PFSK-1 (cell line): ENCODE measurements around the gene HCRTR1.

Experiments used
- POLR2AphosphoS5 ChIP-seq: IDR thresholded peaks from 2 replicates; pipeline ENCODE4 v1.6.1; 2012; ENCODE audit warnings: low read depth, mild to moderate bottlenecking, control low read depth, low read length, moderate library complexity
- TF ChIP-seq, protein P1 (sequence below), 2 experiments: IDR thresholded peaks; 2 replicates each; pipeline versions ENCODE4 v1.6.1 to v1.8.0; 2011 to 2012; ENCODE audit warnings: low read depth in 2 of 2, low read length in 2 of 2, control low read depth in 1 of 2, inconsistent platforms in 1 of 2, mild to moderate bottlenecking in 1 of 2, moderate library complexity in 1 of 2; ENCODE audit not compliant: insufficient read depth in 1 of 2

DNA sequence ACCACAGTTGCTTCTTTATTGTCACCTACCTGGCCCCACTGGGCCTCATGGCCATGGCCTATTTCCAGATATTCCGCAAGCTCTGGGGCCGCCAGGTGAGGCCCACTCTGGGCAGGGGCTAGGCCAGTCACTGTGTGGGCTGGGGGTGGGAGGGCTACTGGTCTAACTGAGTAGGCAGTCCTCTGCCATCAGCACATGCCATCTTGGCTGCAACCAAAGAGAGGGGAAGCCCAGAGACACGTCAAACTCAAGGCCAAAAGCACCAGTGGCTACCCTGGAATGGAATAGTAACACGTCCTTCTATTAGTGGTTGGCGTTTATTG, 4.0 kb downstream of the HCRTR1 start:
- TF ChIP-seq POLR2AphosphoS5, result no peak
- TF ChIP-seq, protein P1, sequence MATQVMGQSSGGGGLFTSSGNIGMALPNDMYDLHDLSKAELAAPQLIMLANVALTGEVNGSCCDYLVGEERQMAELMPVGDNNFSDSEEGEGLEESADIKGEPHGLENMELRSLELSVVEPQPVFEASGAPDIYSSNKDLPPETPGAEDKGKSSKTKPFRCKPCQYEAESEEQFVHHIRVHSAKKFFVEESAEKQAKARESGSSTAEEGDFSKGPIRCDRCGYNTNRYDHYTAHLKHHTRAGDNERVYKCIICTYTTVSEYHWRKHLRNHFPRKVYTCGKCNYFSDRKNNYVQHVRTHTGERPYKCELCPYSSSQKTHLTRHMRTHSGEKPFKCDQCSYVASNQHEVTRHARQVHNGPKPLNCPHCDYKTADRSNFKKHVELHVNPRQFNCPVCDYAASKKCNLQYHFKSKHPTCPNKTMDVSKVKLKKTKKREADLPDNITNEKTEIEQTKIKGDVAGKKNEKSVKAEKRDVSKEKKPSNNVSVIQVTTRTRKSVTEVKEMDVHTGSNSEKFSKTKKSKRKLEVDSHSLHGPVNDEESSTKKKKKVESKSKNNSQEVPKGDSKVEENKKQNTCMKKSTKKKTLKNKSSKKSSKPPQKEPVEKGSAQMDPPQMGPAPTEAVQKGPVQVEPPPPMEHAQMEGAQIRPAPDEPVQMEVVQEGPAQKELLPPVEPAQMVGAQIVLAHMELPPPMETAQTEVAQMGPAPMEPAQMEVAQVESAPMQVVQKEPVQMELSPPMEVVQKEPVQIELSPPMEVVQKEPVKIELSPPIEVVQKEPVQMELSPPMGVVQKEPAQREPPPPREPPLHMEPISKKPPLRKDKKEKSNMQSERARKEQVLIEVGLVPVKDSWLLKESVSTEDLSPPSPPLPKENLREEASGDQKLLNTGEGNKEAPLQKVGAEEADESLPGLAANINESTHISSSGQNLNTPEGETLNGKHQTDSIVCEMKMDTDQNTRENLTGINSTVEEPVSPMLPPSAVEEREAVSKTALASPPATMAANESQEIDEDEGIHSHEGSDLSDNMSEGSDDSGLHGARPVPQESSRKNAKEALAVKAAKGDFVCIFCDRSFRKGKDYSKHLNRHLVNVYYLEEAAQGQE (IDR thresholded peaks at IDR 0.05; ENCODE audit: insufficient read depth in 1 of 2, low read depth in 2 of 2, low read length in 2 of 2), result no peak
